GM18907 (cell line): Measurements from ENCODE around the gene STARD10.

Experiments used
- ATAC-seq: cut with Tn5 transposase; IDR thresholded peaks from one replicate; pipeline ENCODE4 v1.9.1; 2021; ENCODE audit warnings: mild to moderate bottlenecking, moderate library complexity; ENCODE audit not compliant: unreplicated experiment

Gene STARD10

GRCh38 chr11:72767203-72768062 lies 26.4 kb downstream of the STARD10 start:
- ATAC-seq = no peak

DNA sequence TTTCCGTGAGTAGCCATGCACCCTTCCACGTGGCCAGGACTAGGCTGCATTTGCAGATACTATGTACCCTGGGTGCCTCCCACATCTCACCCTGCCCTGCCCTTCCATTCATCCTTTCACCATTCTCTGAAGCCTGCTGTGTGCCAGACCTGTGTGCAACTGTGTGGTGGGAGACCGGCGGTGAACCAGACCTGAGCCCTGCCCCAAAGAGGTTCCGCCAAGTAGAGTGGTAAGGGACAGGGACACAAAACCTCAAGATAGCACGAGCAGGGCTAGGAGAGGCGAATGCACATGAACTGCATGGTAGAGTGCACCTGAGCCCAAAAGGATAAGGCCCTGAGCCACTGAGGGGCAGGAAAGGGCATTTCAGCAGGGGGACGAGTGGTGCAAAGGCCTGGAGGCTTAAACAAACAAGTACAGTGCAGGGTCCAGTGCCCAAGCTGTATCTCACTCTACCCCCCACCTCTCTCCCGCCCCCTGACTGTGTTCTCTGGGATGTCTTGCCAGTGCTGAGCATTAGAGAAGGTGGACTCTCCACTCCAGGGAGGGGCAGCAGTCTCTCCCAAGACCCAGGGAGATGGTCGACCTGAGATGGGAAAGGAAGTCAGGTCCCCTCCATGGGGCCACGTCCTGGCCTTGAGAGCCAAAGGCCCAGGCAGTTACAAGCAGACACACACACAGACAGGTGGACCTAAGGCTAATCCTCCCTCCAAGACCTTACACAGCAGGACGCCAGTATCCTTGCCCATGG lies 27.5 kb downstream of the STARD10 start:
- ATAC-seq = no peak

DNA sequence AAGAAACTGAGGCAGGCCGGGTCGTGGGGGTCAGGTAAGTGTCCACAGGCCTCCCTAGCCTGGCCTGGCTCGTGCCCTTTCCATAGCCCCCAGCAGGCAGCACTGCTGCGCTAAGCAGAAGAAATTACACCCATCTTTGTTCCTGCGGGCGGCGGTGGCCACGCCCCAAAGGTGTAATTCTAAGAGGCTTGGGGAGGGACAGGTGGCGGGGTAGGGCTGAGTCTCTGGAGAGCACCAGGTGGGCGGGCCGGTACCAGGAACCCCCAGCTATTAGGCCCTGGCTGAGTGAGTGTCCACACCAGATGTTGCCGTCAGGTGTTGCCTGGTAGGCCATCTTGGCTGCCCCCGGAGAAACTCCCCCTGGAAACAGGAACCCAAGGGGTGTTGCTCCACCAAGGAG lies 29.3 kb downstream of the STARD10 start:
- ATAC-seq = no peak

- no peak for ATAC-seq
These were observed 30.0 kb downstream of the STARD10 start for GRCh38 chr11:72763823-72764222.

GRCh38 chr11:72762641-72763304 lies 31.1 kb downstream of the STARD10 start:
- ATAC-seq = peak; percentile 79

DNA sequence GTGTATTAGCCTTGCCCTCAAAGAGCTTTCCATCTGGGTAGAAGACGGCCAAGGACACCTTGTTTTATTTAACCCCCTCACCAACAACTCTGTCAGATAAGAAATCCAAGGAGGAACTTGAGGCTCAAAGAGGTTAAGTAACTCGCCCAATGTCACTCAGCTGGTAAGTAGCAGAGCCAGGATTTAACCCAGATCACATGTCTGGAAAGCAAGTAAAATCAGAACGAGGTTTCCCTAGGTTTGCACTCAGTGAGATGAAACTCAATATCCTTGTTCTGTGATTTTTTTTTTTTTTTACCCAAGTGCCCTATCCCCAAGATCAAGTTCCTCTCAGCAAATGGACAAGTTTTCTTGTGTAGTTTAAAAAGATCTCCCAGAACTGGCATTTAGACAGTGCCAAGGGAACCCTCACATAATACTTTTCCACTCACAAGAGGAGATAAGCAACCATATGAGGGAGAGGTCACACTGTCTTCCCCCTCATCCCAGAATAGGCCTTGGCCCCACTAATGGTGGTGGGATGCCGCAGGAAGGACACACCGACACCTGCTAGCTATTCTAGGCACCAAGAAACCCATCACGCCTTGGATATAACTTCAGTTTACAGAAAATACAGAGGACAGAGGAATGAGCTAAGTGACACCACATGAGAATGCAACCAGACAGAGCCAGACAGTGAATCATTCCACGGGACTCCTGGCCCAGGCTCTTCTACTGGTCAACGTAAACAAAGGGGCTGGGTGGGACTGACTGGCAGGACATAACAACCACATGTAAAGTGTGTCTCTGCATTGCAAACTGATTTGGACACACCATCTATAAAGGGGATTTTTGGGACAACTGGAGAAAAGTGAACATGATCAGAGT lies 33.1 kb downstream of the STARD10 start:
- ATAC-seq = no peak

GRCh38 chr11:72759468-72759985 lies 34.3 kb downstream of the STARD10 start:
- no peak for ATAC-seq

- ATAC-seq = no peak
These were observed 35.0 kb downstream of the STARD10 start for GRCh38 chr11:72758690-72759389.

DNA sequence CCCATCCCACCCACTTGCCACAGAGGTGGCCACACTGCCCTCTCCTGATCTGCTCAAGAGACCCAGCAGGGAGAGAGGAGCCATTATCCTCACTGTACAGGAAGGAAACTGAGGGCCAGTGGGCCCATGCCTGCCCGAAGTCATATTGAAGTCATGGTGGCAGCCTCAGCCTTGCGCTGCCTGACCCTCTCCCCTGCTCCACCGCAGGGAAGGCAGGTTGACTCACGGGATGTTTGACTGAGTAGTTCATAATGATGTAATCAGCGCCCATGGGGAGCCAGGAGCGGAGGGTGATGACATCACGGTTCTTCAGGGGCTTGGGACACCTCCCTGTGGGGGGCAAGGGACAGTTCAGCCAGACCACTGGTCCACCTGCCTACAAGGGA lies 35.5 kb downstream of the STARD10 start:
- no peak for ATAC-seq

- no peak for ATAC-seq
These were observed 38.0 kb downstream of the STARD10 start for GRCh38 chr11:72755713-72756285.

DNA sequence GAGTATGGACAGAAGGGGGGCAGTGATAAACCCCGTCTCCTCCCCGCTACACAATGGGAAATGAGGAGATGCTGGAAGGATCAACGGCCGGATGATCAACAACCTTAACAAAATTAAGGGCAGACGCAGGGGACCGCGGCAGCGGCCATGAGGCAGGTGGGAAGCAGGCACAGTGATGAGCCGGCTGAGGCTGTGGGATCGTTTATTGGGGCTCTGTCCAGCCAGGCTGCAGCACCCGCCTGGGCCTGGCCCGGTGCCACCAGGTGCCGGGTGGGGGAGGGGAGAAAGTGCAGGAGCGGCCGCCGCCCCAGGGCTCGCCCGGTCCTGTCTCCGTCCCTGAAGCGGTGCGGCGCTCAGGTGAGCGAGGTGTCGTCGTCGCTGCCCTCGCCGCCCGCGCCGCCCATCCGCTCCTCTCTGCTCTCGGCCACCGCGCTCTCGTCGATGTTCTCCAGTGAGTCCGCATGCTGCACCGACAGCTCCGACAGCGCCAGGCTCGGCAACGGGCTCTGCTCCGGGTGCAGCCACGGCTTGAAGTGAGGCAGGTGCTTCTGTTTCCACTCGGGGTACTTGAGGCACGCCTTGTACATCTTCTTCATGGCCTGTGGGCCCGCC lies 39.2 kb downstream of the STARD10 start:
- no peak for ATAC-seq

DNA sequence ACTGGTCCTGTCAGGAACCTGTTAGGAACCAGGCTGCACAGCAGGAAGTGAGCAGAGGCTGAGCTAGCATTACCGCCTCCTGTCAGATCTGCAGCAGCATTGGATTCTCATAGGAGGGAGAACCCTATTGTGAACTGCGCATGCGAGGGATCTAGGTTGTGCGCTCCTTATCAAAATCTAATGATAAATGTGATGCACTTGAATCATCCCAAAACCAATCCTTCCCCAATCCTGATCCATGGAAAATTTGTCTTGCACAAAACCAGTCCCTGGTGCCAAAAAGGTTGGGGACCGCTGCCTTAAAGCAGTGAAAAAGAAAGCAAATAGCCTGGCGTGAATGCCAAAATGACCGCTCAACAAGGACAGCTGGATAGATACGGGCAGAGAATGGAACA lies 39.7 kb downstream of the STARD10 start:
- ATAC-seq = no peak

GRCh38 chr11:72753341-72754148 lies 40.3 kb downstream of the STARD10 start:
- ATAC-seq = no peak

GRCh38 chr11:72752088-72752914 lies 41.5 kb downstream of the STARD10 start, which contains the start of gene ARAP1:
Gene ARAP1 (minus strand): TSS chr11:72752408. CDS start chr11:72727128, 25,280 bp downstream.
- ATAC-seq = peak; percentile 66

DNA sequence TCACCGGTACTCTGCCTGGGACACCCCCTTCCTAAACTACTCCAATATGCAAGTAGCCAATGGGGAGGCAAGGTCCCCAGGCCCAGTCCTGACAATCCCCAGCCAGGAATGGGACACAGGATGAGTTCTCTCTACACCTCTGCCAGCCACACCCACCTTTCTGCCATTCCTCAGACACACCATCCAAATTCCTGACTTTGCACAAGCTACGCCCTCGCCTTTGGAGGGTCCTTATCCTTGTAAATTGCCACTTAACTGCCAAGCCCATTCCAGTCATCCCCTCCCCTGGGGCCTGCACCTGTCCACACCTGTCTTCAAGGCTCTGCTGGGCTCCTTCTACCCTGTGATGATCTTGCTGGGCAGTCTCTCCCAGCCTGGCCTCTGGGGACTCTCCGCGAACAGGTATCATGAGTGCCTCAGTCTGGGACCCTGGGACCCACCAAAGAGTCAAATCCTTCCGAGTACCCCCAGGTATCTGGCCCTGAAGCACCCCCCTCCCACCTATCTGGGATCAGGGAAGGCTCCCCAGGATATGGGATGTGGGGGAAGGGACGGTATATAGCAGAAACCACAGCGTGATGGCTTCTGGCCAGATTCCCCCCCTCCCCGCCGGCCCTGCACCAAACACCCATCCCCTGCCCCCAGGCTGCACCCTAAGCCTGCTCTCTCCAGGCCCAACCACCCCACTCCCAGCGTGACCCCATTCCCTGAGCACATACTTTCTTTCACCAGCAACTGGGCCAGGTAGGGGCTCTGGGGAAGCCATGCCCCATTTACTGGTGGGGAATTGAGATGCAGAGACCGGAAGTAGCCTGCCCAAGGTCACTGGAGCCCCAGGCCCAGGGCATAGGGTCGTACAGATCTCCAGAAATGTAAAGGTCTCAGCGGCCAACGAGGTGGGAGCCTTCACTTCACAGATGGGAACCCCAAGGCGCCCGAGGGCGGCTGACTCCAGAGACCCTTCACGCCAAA lies 42.4 kb downstream of the STARD10 start:
- ATAC-seq = no peak

DNA sequence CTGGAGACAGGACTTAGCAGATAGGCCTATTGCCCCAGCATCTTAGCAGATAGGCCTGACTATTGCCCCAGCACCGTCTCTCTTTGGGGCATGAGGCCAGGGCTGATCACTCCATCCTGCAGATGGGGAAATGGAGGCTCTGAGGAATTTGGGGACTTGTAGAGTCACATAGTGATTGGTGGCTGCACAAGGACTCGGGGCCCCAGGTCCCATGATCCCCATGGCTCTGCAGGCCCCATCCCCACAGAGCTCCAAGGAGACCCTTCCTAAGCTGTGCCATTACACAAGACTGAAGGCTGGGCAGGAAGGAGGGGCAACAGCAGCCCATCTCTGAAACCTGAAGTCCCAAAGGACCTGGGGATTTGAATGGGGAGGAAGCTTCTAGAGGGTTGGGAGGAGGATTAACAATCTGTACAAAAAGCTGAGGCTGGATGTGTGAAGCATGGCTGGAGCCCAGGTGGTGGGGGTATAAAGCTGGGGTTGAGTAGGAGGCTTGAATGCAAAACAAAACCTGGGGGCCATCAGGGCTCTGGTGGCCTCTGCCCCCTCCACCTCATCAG lies 43.2 kb downstream of the STARD10 start:
- no peak for ATAC-seq
